Prostate gland (tissue), 2 donors: ENCODE results near the gene KCNE1. TPM values are rescaled to one million over a fixed set of nuclear protein-coding genes. Genes with fewer than 3 reads are reported as not detected.
"Not testable (repeated sequence)": the region's sequence is repeated elsewhere in the genome, so short reads cannot be mapped to it uniquely, and the experiment has no call there.

ENCODE experiments used
- DNase-seq: peaks from one replicate; pipeline ENCODE4 v3.0.0-alpha.2; 2019; ENCODE audit warnings: low spot score
- H3K27ac ChIP-seq, 2 donors: fragments of 200-600 bp; sonication (generic); 2 replicates each; pipeline ENCODE4 v1.5.1; 2017 to 2019
- H3K27me3 ChIP-seq: fragments of 200-600 bp; sonication (generic); replicated peaks from 2 replicates; pipeline ENCODE4 v1.5.1; 2019; ENCODE audit not compliant: insufficient read depth
- H3K36me3 ChIP-seq, 2 donors: fragments of 200-600 bp; sonication (generic); 1 replicate in 1 of 2; 2 replicates in 1 of 2; pipeline versions ENCODE4 v1.5.1 to v1.8.1; 2017 to 2019
- H3K4me1 ChIP-seq: fragments of 200-600 bp; sonication (generic); replicated peaks from 2 replicates; pipeline ENCODE4 v1.5.1; 2019
- H3K4me3 ChIP-seq, 2 donors: fragments of 200-600 bp; sonication (generic); 2 replicates each; pipeline ENCODE4 v1.5.1; 2017 to 2019
- H3K9me3 ChIP-seq: fragments of 200-600 bp; sonication (generic); 2 replicates; pipeline ENCODE4 v1.5.1; 2017
- WGBS: methylation state at CpG from one replicate; pipeline ENCODE4 v1.1.5; 2018; 5-methylcytosine and 5-hydroxymethylcytosine counted together
- intact Hi-C: fragments of 100-400 bp; cut with DNase I; formaldehyde crosslinking; loops from one replicate; pipeline ENCODE4 v1.14.2; 2022
- small RNA-seq, 2 donors: library from RNA; depleted of rRNA; stranded (forward); fragments of <200 nt; gene quantifications; one replicate each; pipeline ENCODE3, GENCODE V24; 2016
- total RNA-seq, 2 donors: library from RNA; depleted of rRNA; stranded (reverse); fragments of >200 nt; gene quantifications; one replicate each; pipeline ENCODE4 v1.1.0, GENCODE V29; 2016

Gene KCNE1
- total RNA-seq, 2 donors from 2014 or later = 0.32 to 6.7 TPM

GRCh38 chr21:34427339-34427738, 84.7 kb downstream of the KCNE1 start:
- H3K36me3 ChIP-seq, intact Hi-C loops, H3K27me3 ChIP-seq, H3K9me3 ChIP-seq, H3K27ac ChIP-seq, H3K4me1 ChIP-seq, DNase-seq, H3K4me3 ChIP-seq: not testable (repeated sequence)
- no CpG with 5 or more reads among the region's 8 CpGs for WGBS

GRCh38 chr21:34423805-34424204, 88.2 kb downstream of the KCNE1 start, which contains the start of gene SMIM34:
TSS of gene SMIM34 (minus strand) at chr21:34423951. CDS start at chr21:34423839, 112 bp downstream.
- WGBS = no CpG with 5 or more reads among the region's 4 CpGs
- H3K9me3 ChIP-seq, H3K27ac ChIP-seq, H3K4me1 ChIP-seq, H3K27me3 ChIP-seq, intact Hi-C loops, DNase-seq, H3K36me3 ChIP-seq, H3K4me3 ChIP-seq: not testable (repeated sequence)

GRCh38 chr21:34417448-34418077, 94.4 kb downstream of the KCNE1 start:
- H3K27ac ChIP-seq, H3K4me1 ChIP-seq, H3K4me3 ChIP-seq, H3K27me3 ChIP-seq, H3K36me3 ChIP-seq, intact Hi-C loops, H3K9me3 ChIP-seq, DNase-seq: not testable (repeated sequence)
- WGBS = no CpG with 5 or more reads among the region's 5 CpGs

- H3K9me3 ChIP-seq, H3K4me3 ChIP-seq, intact Hi-C loops, H3K27ac ChIP-seq, H3K36me3 ChIP-seq, H3K27me3 ChIP-seq, DNase-seq, H3K4me1 ChIP-seq: not testable (repeated sequence)
- WGBS = no CpG with 5 or more reads among the region's 9 CpGs
Observed at GRCh38 chr21:34407294-34407693, 104.7 kb downstream of the KCNE1 start.

GRCh38 chr21:34406676-34407075, 105.3 kb downstream of the KCNE1 start:
- H3K36me3 ChIP-seq, H3K27me3 ChIP-seq, H3K4me3 ChIP-seq, intact Hi-C loops, H3K9me3 ChIP-seq, H3K27ac ChIP-seq, H3K4me1 ChIP-seq, DNase-seq: not testable (repeated sequence)
- WGBS = no CpG with 5 or more reads among the region's 2 CpGs

GRCh38 chr21:34406102-34406501, 105.9 kb downstream of the KCNE1 start:
- H3K27ac ChIP-seq, H3K4me1 ChIP-seq, DNase-seq, H3K36me3 ChIP-seq, H3K27me3 ChIP-seq, H3K4me3 ChIP-seq, H3K9me3 ChIP-seq, intact Hi-C loops: not testable (repeated sequence)
- no CpG with 5 or more reads among the region's 6 CpGs for WGBS

GRCh38 chr21:34405686-34406085, 106.3 kb downstream of the KCNE1 start:
- H3K27me3 ChIP-seq, intact Hi-C loops, H3K9me3 ChIP-seq, H3K4me3 ChIP-seq, H3K4me1 ChIP-seq, H3K27ac ChIP-seq, DNase-seq, H3K36me3 ChIP-seq: not testable (repeated sequence)
- WGBS = no CpG with 5 or more reads among the region's 2 CpGs

- H3K27me3 ChIP-seq, H3K4me3 ChIP-seq, H3K9me3 ChIP-seq, intact Hi-C loops, DNase-seq, H3K36me3 ChIP-seq, H3K4me1 ChIP-seq, H3K27ac ChIP-seq: not testable (repeated sequence)
- no CpG with 5 or more reads among the region's 5 CpGs for WGBS
Observed at GRCh38 chr21:34404742-34405141, 107.3 kb downstream of the KCNE1 start.

- H3K27ac ChIP-seq, H3K4me1 ChIP-seq, H3K4me3 ChIP-seq, intact Hi-C loops, H3K36me3 ChIP-seq, H3K27me3 ChIP-seq, DNase-seq, H3K9me3 ChIP-seq: not testable (repeated sequence)
- WGBS = no CpG with 5 or more reads among the region's 5 CpGs
Observed at GRCh38 chr21:34400522-34400921, 111.5 kb downstream of the KCNE1 start.

Small RNAs within 50 kb of the gene (small RNA-seq; reads per million reads assigned to genes)
- 0 reads per million in 2 donors for gene RF00614

Other genes starting within 250 kb of the KCNE1 start
- not detected for gene KCNE2, start 148.2 kb downstream of the KCNE1 start, total RNA-seq
- 10 to 100 TPM in 1 of 2 donors, 1 to 10 TPM in 1; 8.8 to 12.6 TPM for gene SMIM11, start 136.7 kb downstream of the KCNE1 start, total RNA-seq
- gene SMIM34, start 88.3 kb downstream of the KCNE1 start, total RNA-seq = not detected
- gene RCAN1, start 102.9 kb upstream of the KCNE1 start, total RNA-seq = 10 to 100 TPM; 12.0 to 14.1 TPM
- gene CLIC6, start 156.8 kb upstream of the KCNE1 start, total RNA-seq = 1 to 10 TPM; 3.4 to 7.0 TPM